Measurements from ENCODE around the gene MTNR1A.

The MTNR1A gene

DNA sequence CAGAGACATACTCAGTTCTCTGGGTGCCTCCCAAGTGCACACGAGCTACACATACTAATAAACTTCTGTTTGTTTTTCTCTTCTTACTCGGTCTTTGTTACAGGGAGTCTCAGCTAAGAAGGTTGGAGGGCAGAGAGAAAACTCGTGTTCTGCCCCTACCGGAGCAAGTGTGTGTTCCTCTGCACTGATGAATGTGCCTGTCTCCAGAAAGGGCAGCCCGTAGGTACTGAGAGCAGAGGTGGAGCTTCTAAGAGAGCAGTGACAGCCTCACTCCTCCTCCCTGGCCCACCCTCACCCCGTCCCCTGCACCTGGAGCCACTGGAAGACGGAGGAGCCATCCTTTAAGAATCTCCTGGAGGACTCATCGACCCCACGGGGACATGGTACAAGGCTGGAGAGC lies 67.6 kb downstream of the MTNR1A start:
- no peak for DNase-seq (ENCODE audit: low spot score)

GRCh38 chr4:186486172-186486571 lies 69.2 kb downstream of the MTNR1A start:
- DNase-seq (ENCODE audit: low spot score): peak; percentile 10

GRCh38 chr4:186485561-186486062 lies 69.8 kb downstream of the MTNR1A start:
- DNase-seq (ENCODE audit: low spot score): peak; percentile 14

- no peak for DNase-seq (ENCODE audit: low spot score)
Observed at GRCh38 chr4:186485150-186485549, 70.2 kb downstream of the MTNR1A start.

DNA sequence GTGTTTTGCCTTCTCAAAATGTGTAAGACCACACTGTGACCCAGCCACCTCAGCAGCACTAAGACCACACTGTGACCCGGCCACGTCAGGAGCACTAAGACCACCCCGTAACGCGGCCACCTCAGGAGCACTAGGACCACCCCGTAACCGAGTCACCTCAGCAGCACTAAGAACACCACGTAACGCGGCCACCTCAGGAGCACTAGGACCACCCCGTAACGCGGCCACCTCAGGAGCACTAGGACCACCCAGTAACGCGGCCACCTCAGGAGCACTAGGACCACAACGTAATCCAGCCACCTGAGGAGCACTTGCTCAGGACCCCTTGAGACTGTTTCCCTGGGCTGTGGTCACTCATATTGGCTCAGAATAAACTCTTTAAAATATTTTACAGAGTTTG lies 71.7 kb downstream of the MTNR1A start:
- no peak for DNase-seq (ENCODE audit: low spot score)

Data from putamen (tissue), 1 donor.